HG02678 (cell line): Measurements from ENCODE around the gene NRF1.

Experiments
- ATAC-seq: cut with Tn5 transposase; IDR thresholded peaks from one replicate; pipeline ENCODE4 v1.9.1; 2021; ENCODE audit warnings: mild to moderate bottlenecking, moderate library complexity; ENCODE audit not compliant: unreplicated experiment

Gene NRF1

DNA sequence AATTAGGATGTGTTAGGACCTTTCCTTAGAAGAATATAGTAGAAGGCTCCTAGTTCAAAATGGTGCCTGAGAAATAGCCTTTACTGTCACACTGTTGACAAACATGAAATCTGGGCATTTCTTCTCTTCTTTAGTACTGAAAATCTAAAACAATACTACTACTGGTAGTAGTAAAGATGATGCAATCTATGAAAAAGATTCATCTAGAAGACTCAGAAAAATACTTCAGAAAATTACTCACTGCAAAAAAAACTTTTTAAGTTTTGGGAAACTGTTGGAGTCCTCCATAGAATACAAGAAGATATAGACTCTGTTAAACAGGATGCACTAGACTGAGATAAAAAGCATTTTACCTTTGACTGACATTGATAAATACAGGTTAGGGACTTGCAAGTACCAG lies 67.1 kb downstream of the NRF1 start:
- no peak for ATAC-seq

DNA sequence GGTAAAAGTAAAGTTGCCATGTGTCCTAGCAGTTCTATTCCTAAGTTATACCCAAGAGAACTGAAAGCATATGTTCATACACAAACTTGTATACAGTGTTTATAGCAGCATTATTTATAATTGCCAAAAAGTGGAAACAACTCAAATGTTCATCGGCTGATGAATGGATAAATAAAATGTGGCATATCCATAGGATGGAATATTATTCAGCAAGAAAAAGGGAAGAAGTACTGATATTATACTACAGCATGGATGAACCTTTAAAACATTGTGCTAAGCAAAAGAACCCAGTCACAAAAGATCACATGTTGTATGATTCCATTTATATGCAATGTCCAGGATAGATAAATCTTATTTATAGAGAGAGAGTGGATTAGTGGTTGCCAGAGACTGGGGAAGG lies 68.9 kb downstream of the NRF1 start:
- ATAC-seq, result no peak

DNA sequence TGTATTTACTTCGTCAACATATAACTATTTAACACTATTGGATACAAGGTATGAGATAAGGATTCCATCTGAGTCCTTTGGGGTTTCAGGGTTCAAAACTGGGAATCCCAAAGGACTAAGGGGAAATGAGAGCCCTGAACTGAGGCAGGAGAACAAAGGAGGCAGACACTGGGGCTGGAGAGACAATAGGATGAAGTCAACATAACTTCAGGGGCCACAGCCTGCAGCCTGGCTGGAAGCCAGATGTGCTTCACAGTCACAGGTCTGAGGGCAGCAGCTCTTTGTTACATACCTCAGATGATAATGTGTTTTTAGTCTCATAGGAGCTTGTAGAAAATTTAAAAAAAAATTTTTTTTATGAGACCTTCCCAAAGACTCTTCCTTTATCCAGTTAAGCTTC lies 73.3 kb downstream of the NRF1 start:
- ATAC-seq, result no peak

DNA sequence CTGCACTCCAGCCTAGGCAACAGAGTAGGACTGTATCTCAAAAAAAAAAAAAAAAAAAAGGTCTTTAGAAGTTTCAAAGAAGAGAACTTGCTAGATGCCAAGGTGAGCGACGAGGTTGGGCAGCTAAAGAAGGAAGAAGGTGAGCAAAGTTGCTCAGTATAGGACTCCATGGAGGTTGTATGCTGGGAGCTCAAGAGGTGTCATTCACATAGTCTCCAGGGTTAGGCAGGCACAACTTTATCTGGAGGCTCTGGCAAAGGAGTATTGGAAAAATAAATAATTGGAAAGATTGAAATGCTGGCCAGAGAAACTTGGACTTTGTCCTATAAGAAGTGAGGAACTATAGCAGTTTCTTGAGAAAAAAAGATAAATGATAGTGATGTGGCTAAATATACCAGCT lies 74.5 kb downstream of the NRF1 start:
- ATAC-seq, result no peak

DNA sequence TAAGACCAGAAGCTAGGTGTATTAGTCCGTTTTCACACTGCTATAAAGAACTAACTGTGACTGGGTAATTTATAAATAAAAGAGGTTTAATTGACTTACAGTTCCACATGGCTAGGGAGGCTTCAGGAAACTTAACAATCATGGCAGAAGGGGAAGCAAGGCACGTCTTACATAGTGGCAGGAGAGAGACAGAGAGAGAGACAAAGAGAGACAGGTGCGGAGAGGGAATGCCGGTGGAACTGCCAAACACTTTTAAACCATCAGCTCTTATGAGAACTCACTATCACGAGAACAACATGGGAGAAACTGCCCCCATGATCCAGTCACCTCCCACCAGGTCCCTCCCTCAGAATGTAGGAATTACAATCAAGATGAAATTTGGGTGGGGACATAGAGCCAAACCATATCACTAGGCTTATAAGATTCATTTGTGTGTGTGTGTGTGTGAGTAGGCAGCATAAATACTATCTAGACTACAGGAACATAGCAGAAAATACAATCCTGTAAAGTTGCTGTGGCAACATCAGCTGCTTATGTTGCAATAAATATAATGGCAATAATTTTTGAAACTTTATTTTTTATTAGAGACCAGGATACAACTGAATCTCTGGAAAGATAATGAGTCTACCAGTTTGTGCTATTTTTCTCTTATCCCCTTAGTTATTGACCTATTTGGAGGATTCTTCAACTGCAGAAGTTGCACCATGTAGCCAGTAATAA lies 77.1 kb downstream of the NRF1 start:
- no peak for ATAC-seq

DNA sequence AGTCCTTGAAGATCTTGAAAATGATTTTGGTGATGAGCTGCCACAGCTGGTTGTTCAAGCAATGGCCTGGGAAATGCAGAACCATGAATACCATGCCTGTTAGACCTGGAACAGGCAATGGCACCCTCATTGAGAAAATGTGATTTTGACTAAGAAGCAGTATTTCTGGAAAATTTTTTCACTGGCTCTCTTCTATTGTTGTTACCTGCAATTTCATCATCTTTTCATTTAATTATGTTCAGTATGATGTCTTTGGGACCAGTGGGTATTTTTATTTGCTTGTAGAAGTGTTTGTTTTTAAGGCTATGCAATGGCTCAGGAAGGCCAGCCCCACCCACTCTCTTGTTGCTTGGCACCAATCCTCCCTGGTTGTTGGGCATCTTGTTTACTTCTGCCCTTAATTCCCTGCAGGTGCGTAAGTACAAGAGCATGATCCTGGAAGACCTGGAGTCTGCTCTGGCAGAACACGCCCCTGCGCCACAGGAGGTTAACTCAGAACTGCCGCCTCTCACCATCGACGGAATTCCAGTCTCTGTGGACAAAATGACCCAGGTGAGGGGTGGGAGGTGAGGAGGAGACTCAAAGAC lies 78.6 kb downstream of the NRF1 start:
- ATAC-seq, result no peak

DNA sequence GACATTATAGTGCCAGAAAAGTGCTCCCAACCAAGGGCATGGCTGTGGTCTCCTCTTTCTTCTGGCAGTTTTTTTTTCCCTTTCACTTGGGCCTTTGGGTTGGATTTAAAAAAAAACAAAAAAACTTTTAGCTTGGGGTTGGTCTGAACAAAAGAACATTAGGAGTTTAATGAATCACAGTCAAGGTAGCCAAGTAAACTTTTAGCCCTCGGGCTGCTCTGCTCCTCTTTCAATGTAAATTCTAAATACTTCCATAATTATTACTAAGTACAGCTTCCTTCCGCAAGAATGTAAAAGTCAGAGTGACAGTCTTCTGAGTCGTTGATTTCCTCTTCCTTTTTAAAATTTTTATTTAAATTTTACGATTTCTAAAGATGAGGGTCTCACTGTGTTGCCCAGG lies 79.2 kb downstream of the NRF1 start:
- no peak for ATAC-seq

DNA sequence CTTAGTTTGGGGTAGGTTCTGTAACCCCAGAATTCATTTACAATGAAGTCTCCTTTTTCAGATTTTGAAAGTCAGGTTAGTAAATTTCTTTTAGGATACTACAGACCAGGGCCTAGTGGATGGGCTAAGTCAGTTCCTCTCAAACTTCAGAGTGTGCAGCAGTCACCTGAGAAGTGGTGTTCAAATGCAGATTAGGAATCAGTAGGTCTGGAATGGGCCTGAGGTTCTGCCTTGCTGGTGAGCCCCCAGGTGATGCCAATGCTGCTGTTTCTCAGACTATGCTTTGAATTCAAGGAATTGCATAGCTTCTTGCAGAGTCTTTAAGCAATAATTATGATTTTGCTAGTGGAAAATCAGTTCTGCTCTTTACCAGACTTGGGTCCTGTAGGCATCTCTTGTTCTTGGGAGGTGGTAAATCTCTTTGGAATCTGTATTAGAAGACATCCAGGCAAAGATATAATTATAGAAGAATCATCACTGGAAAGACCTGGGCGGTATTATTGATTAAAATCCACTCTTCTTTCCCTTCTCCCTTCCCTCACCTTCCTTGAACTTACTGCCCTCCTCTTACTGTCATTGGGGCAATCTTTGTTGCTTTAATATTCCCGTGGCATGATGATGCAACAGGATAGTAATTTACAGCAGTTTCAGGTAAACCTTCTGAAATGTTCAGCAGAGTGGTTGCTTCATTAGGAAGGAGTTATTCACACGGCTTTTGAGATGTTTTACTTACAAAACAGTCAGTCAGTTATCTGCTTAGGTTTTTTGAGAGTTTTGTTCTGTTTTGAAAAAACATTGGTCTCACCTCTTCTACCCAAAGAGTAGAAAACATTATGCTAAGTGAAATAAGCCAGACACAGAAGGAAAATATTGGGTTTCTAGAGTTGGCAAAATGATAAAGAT lies 87.2 kb downstream of the NRF1 start:
- ATAC-seq, result no peak

DNA sequence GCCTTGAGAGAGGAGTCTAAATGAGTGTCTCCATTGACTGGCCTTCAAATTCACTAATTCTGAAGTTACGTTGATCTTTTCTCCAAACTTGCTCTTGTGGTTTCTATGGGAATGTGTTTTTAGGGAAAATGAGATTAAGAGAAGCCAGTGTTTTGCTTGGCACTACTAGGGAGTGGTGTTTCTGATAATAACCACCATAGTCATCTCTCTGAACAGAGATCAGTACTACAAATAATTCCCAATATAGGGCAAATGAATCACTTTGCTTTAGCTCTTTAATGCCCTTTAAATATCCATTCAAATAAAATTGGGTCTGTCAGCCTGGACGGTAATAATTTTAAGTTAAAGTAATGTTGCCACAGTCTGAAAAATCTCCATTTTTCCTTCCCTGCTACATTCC lies 90.8 kb downstream of the NRF1 start:
- ATAC-seq, result no peak

DNA sequence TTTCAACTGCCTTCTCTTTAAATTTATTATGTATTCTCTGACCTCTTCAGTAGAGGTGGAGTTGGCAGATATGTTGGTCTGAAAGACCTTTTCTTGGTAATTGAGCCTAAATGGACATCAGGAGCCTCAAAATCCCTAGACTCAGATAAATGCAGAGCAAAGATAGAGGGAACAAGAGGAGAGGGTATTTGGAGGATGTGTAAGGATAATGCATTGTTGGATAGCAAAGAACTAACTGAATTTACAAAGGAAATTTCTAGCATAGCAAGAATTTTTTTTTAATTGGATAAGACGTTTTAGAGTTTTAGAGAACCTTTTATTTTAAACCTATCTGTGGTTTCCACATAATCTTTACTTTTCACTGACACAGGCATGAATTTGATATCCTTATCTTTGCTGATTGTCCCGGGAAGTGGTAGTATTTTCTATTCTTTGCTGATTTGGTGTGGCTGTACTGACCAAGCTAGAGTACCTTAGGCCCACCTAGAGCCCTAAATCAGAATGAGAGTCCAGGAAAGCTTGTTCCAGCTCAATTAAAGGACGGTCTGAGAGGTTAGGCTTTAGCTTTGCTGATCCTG lies 91.3 kb downstream of the NRF1 start:
- ATAC-seq, result no peak

DNA sequence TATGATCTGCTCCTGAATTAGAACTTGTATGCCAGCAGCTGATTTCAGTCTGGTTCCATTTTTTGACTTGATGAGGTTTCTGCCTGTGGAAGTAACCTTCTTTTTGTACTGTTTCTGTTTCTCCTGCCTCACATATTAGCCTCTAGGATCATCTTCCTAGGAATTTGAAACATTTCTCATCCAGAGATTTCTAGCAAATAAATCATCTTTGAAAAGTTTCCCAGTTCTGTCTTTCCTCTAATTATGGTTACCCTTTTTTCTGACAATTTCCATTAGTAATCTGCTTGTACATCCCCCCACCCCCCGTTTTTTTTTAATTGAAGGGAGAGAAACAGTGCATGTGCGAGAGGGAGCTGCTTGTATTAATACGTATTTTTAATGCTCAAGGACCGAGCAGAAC lies 92.2 kb downstream of the NRF1 start:
- ATAC-seq, result no peak

DNA sequence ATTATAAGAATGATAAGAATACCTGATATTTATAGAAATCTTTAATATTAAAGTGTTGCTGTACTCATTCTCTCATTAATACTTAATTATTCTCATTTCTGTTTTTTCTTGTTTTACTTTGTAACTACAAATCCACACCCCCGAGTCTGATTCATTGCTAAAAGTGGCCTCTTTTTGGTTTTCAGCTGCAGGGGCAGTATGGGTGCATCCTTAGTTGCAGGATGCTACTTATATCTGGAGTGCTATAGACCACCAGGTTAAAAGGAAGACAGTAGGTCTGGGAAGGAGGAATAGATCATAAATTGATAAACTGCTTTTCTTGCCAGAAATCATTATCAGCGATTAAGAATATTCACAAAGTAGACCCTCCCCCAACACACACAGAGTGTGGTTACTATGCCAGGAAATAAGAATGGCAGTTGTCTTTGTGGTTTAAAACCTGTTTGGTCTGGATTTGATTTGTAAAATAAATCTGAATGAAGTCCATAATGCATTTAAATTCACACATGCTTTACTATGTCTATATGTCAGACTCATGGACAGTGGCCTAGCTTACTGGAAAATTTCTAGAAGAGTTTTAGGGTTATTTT lies 96.5 kb downstream of the NRF1 start:
- no peak for ATAC-seq

DNA sequence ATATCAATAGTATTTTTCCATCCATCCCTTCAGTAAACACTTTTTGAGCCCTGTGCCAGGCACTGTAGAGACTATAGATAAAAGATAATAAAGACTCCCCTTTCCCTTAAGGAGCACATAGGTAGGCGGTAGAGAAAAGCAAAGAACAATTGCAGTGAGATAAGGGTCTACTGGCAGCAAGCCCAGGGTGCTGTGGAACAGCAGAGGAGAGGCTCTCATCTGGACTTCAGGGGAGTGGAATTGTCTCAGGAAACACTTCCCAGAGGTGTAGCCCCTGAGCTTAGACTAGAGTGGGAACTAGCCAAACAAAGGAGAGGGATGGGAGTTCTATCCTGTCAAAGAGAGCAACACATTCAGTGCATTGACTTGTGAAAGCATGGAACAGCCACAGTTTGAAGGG lies 102.0 kb downstream of the NRF1 start:
- ATAC-seq, result no peak

DNA sequence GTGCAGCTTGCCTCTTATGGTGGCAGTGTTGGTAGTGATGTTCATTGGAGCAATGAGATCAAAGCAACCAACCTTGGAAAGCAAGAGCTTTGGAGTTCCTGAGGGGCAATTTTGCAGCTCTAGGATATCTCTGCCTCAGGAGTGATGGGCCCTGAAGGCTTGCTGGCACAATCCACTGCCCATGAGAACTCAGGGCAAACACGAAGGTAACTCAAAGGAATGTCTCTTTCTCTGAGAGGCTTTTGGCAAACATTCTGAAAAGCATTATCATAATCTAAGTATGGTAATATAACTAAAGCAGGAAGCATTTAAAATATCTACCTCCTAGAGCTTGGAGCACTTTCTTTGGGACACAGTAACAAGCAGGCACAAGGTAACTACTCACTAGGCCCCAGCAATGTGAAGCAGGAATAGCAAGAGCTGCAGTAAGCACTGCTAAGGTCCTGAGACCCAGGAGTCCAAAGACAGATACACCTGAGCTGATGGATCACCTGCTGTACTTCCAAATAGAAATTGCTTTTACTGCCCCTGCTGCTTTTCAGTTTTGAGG lies 103.1 kb downstream of the NRF1 start:
- no peak for ATAC-seq

DNA sequence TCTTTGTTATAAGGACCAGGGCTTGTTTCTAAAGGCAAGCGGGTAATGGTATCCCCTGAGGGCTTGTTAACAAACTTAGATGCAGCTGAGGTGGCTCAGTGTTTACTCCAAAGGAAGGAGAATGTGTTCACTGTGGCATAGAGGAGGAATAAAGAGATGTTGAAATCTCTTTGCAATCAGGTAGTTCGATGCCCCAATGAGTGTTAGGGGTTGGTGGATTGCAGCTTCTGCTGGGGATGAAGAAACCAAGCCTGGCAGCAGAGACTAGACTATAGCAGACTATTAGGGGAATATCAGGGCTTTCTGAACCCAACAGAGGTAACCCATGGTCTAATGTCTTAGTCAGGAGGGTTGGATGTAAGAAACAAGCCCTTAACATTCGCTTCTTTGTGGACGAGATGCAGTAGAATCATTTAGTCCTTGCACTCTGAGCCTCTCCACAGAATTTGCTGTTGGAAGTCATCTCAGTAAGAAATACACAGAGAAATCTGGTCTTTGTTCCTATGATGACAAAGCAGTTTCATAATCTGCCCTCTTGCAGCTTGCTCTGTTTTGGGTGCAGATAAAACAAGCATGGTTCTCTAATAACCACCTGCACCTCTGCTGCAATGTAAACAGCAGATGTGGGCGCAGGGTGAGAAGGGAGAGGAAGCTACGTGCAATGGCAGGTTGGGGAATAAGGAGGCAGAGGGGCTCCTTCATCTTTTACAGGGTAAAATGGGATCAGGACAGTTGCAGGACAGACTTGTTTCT lies 108.6 kb downstream of the NRF1 start:
- ATAC-seq, result no peak

DNA sequence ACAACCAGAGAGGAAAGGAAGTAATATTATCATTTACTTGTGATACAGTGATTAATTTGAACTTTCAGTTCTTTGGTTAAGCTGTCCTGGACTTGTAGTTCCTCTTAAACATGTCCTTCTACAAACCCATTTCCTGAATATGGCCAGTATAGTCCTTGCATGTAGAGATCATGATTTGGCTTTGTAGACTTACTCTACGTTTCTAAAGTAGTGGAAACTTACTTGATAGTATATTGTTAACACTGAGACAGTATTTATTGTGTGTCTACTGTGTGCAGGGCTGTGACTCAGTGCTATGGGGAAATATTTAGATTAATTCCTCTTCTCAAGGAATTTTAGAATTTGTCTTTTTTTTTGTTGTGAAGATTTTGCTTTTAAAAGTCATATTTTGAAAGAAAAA lies 109.5 kb downstream of the NRF1 start:
- ATAC-seq, result no peak

DNA sequence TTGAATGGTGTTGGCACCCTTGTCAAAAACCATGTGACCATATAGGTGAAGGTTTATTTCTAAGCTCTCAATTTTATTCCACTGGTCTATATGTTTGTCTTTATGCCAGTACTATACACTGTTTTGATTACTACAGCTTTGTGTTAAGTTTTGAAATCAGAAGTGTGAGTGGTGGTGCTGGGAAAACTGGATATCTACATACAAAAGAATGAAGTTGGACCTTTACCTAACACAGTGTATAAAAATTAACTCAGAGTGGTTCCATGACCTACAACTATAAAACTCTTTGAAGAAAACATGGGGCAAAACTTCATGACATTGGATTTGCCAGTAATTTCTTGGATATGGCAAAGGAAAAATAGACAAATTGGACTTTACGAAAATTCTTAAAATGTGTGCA lies 112.2 kb downstream of the NRF1 start:
- no peak for ATAC-seq

DNA sequence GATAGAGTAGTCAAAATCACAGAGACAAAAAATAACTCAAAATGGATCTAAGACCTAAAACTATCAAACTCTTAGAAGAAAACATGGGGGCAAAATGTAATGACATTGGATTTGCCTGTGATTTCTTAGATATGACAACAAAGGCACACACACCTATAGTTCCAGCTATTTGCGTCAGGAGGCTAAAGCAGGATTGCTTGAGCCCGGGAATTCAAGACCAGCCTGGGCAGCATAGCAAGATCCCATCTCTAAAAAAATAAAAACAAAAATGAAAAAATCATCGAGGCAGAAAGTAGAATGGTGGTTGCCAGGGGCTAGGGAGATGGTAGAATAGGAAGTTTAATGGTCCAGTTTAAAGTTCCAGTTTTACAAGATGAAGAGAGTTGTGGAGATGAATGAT lies 113.3 kb downstream of the NRF1 start:
- no peak for ATAC-seq

DNA sequence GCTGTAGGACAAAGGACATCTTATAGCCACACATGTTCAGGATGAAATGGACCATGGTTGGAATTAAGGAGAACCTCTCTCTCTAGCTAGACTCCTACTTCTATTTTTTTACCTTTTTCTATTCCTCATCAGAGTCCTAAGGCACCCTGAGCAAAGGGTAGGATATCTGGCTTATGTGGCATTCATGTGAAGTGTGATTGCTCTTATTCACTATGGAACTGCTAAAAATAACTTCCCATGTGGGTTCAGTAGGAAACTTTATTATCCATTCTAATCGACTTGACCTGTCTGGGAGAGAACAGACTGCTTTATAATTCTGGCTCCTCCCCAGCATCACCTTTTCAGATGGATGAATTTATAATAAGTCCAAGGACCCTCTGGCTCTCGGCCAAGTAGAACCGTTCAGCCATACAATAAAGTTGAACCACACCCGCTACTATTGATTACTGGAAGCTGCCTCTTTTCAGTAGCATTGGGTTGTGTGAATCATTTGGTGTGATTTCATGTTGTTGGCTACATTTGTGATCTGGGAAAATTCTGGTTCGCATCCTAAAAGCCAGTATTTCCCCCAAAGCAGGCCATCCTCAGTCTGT lies 117.5 kb downstream of the NRF1 start:
- ATAC-seq, result no peak

DNA sequence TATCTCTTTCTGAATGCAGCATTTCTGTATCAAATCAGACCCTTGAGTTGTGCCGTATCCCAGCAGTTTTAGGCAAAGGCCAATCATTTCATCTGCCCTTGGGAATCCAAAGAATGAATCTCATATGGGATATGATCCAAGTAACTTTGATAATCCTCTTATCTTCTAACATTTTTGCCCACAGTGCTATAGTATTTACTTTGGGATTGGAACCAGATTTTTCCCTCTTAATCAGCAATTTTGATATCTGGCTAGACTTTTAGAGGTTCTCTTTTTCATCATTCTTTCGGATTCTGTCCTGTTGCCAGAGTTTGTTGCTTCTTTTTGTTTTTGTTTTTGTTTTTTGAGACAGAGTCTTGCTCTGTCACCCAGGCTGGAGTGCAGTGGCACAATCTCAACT lies 118.0 kb downstream of the NRF1 start:
- no peak for ATAC-seq
